RWPE2 (cell line): ENCODE measurements around the gene MSN.
"Not testable (repeated sequence)": the region's sequence is repeated elsewhere in the genome, so short reads cannot be mapped to it uniquely, and the experiment has no call there.

Experiments
- ATAC-seq: fragments of 200-7000 bp; cut with Tn5 transposase; 3 replicates; pipeline ENCODE4 v1.9.1; 2021; ENCODE audit warnings: low read depth
- DNase-seq: peaks from one replicate; pipeline ENCODE4 v3.0.0-alpha.2; 2020; ENCODE audit warnings: low spot score
- H3K27ac ChIP-seq: fragments of 450-650 bp; 2 replicates; pipeline ENCODE4 v1.5.1; 2017; ENCODE audit warnings: mild to moderate bottlenecking; ENCODE audit not compliant: poor library complexity, severe bottlenecking
- H3K27me3 ChIP-seq: fragments of 250-450 bp; sonication (Bioruptor Pico); 2 replicates; pipeline ENCODE4 v1.5.1; 2021; ENCODE audit warnings: mild to moderate bottlenecking, moderate library complexity; ENCODE audit not compliant: insufficient read depth, poor library complexity, severe bottlenecking
- H3K36me3 ChIP-seq: fragments of 250-450 bp; sonication (Bioruptor Pico); 2 replicates; pipeline ENCODE4 v1.5.1; 2020; ENCODE audit warnings: low read depth, mild to moderate bottlenecking, moderate library complexity
- H3K4me1 ChIP-seq: fragments of 250-450 bp; sonication (Bioruptor Pico); 2 replicates; pipeline ENCODE4 v1.5.1; 2021; ENCODE audit warnings: mild to moderate bottlenecking, moderate library complexity; ENCODE audit not compliant: insufficient read depth, poor library complexity, severe bottlenecking
- H3K4me3 ChIP-seq: fragments of 250-450 bp; sonication (Bioruptor Pico); 2 replicates; pipeline ENCODE4 v1.5.1; 2021; ENCODE audit warnings: mild to moderate bottlenecking, moderate library complexity; ENCODE audit not compliant: severe bottlenecking
- H3K9me3 ChIP-seq: fragments of 250-450 bp; sonication (Bioruptor Pico); 2 replicates; pipeline ENCODE4 v1.5.1; 2021; ENCODE audit warnings: mild to moderate bottlenecking, moderate library complexity; ENCODE audit not compliant: severe bottlenecking
- CTCF ChIP-seq: fragments of 450-650 bp; IDR thresholded peaks from one replicate; pipeline ENCODE4 v1.5.1; 2017; ENCODE audit warnings: mild to moderate bottlenecking, moderate library complexity; ENCODE audit not compliant: poor library complexity, severe bottlenecking

MSN gene

GRCh38 chrX:65643531-65644052 is 23.9 kb upstream of the MSN start:
- ATAC-seq (peak; percentile 6), DNase-seq (no peak)
- H3K36me3 ChIP-seq = no peaks in the 10 kb centered on the region
- H3K27me3 ChIP-seq = no peaks in the 10 kb centered on the region
- peak overlapping the region; percentile 87 for H3K27ac ChIP-seq
- peaks cover 32% of the 10 kb centered on the region for H3K4me1 ChIP-seq
- no peaks in the 10 kb centered on the region for H3K9me3 ChIP-seq
- no peak for TF ChIP-seq CTCF
- H3K4me3 ChIP-seq = no peak overlapping the region

- Histone ChIP-seq H3K36me3 (no peaks in the 10 kb centered on the region), H3K4me3 (no peak overlapping the region), H3K27me3 (no peaks in the 10 kb centered on the region), H3K9me3 (no peaks in the 10 kb centered on the region), H3K27ac (peak overlapping the region; percentile 87), H3K4me1 (peaks cover 32% of the 10 kb centered on the region)
- ATAC-seq (peak; percentile 93), DNase-seq (peak; percentile 80)
- no peak for TF ChIP-seq CTCF
Observed at GRCh38 chrX:65644621-65645289, 22.7 kb upstream of the MSN start.

GRCh38 chrX:65647801-65648200 is 19.7 kb upstream of the MSN start:
- ATAC-seq = no peak
- H3K36me3 ChIP-seq = no peaks in the 10 kb centered on the region
- H3K27me3 ChIP-seq = no peaks in the 10 kb centered on the region
- peaks cover 26% of the 10 kb centered on the region for H3K4me1 ChIP-seq
- DNase-seq = no peak
- TF ChIP-seq CTCF = no peak
- no peak overlapping the region for H3K27ac ChIP-seq
- no peak overlapping the region for H3K4me3 ChIP-seq
- H3K9me3 ChIP-seq = no peaks in the 10 kb centered on the region

GRCh38 chrX:65652098-65652497 is 15.4 kb upstream of the MSN start:
- Histone ChIP-seq H3K9me3 (no peaks in the 10 kb centered on the region), H3K27ac (no peak overlapping the region), H3K36me3 (no peaks in the 10 kb centered on the region), H3K4me3 (no peak overlapping the region), H3K27me3 (no peaks in the 10 kb centered on the region), H3K4me1 (no peaks in the 10 kb centered on the region)
- no peak for TF ChIP-seq CTCF
- ATAC-seq = no peak
- DNase-seq = no peak

- H3K4me1 ChIP-seq, ATAC-seq, DNase-seq, H3K27me3 ChIP-seq, H3K27ac ChIP-seq, H3K9me3 ChIP-seq, H3K36me3 ChIP-seq, H3K4me3 ChIP-seq: not testable (repeated sequence)
Observed at GRCh38 chrX:65657009-65657441, 10.4 kb upstream of the MSN start.
